ENCODE results near the gene THAP4.
"Not testable (repeated sequence)": the region's sequence is repeated elsewhere in the genome, so short reads cannot be mapped to it uniquely, and the experiment has no call there.

The THAP4 gene

GRCh38 chr2:241595600-241596140, 41.3 kb downstream of the THAP4 start:
- peak in 1 of 10 donors; percentile 69 for DNase-seq
- intact Hi-C loops (cut with DNase I) = no loop called here

- intact Hi-C loops (cut with DNase I) = no loop called here
- DNase-seq = peak in 2 of 10 donors; percentile 56 to 70
Measured at GRCh38 chr2:241593271-241593670, 43.7 kb downstream of the THAP4 start.

- peak in 2 of 10 donors; percentile 55 to 75 for DNase-seq
- intact Hi-C loops (cut with DNase I) = no loop called here
Measured at GRCh38 chr2:241592126-241592845, 44.7 kb downstream of the THAP4 start.

- DNase-seq = peak in 2 of 10 donors; percentile 50 to 67
- intact Hi-C loops (cut with DNase I) = not testable (repeated sequence)
Measured at GRCh38 chr2:241590496-241591455, 46.2 kb downstream of the THAP4 start.

GRCh38 chr2:241589863-241590262, 47.1 kb downstream of the THAP4 start:
- intact Hi-C loops (cut with DNase I) = not testable (repeated sequence)
- peak in 5 of 10 donors; percentile 36 to 88 (median 49) for DNase-seq

GRCh38 chr2:241586564-241587264, 50.2 kb downstream of the THAP4 start:
- intact Hi-C loops (cut with DNase I) = no loop called here

GRCh38 chr2:241584436-241584835, 52.5 kb downstream of the THAP4 start:
- intact Hi-C loops (cut with DNase I) = no loop called here
- DNase-seq = peak in 2 of 10 donors; percentile 75

More at GRCh38 chr2:241586564-241587264, 50.2 kb downstream of the THAP4 start:
- DNase-seq = no peak

GRCh38 chr2:241582806-241583205, 54.2 kb downstream of the THAP4 start:
- intact Hi-C loops (cut with DNase I) = no loop called here
- DNase-seq = peak in 2 of 10 donors; percentile 6 to 46

GRCh38 chr2:241582328-241582727, 54.6 kb downstream of the THAP4 start:
- peak in 2 of 10 donors; percentile 1 to 15 for DNase-seq
- intact Hi-C loops (cut with DNase I) = no loop called here

GRCh38 chr2:241579281-241579680, 57.7 kb downstream of the THAP4 start:
- DNase-seq = peak in 3 of 10 donors; percentile 29 to 58 (median 38)
- intact Hi-C loops (cut with DNase I) = no loop called here

- intact Hi-C loops (cut with DNase I) = no loop called here
- peak in 5 of 10 donors; percentile 43 to 85 (median 82) for DNase-seq
Measured at GRCh38 chr2:241577413-241578122, 59.4 kb downstream of the THAP4 start.

- intact Hi-C loops (cut with DNase I) = no loop called here
- peak in 3 of 10 donors; percentile 14 to 85 (median 73) for DNase-seq
Measured at GRCh38 chr2:241576293-241576654, 60.7 kb downstream of the THAP4 start.

GRCh38 chr2:241575624-241576292, 61.2 kb downstream of the THAP4 start:
- DNase-seq = peak in 3 of 10 donors; percentile 1 to 17 (median 5)
- intact Hi-C loops (cut with DNase I) = no loop called here

- peak in 3 of 10 donors; percentile 13 to 56 (median 42) for DNase-seq
- intact Hi-C loops (cut with DNase I) = no loop called here
Measured at GRCh38 chr2:241574911-241575623, 61.9 kb downstream of the THAP4 start.

GRCh38 chr2:241573741-241574140, 63.2 kb downstream of the THAP4 start:
- DNase-seq = peak in 3 of 10 donors; percentile 49 to 74 (median 69)
- intact Hi-C loops (cut with DNase I) = no loop called here

GRCh38 chr2:241572915-241573651, 63.9 kb downstream of the THAP4 start:
- peak in 3 of 10 donors; percentile 22 to 62 (median 57) for DNase-seq
- intact Hi-C loops (cut with DNase I) = not testable (repeated sequence)

GRCh38 chr2:241571821-241572620, 64.9 kb downstream of the THAP4 start:
- DNase-seq = peak in 3 of 10 donors; percentile 64 to 72 (median 69)
- intact Hi-C loops (cut with DNase I) = no loop called here
